Stimulated activated CD8-positive, alpha-beta memory T cell treated with anti-CD3 and anti-CD28 coated beads, Interleukin-12 subunit alpha, Interleukin-12 subunit beta, amount 100 ng/mL, for 4 hours (primary cell): ENCODE results near the gene DNAAF3.
A peak's percentile ranks its signal among the peaks of the same experiment; 100 is the strongest.

Experiments
- DNase-seq: peaks from one replicate; pipeline ENCODE4 v3.0.0-alpha.2; 2020; ENCODE audit warnings: low read depth

The DNAAF3 gene

DNA sequence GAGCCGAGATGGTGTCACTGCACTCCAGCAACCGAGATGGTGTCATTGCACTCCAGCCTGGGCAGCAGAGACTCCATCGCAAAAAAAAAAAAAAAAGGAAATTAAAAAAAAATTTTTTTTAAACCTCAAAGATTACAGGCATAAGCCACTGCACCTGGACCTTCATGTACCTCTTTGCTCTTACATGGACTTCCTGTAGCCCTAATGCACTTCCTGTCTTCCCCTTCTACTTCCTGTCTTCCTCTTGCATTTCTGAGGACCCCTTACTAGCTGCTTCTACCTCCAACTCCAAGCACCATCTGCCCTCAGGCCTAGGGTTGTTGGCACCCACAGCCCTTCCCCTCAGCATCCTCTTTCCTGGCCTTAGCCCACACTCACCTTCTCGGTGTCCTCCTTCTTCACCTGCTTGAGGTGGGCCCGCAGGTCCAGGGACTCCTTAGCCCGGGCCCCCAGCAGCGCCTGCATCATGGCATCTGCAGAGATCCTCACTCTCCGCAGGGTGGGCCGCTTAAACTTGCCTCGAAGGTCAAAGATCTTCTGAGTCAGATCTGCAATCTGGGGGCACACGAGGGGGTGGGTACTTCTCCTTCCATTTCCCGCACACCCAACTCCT lies 12.7 kb downstream of the DNAAF3 start:
- DNase-seq = no peak

DNA sequence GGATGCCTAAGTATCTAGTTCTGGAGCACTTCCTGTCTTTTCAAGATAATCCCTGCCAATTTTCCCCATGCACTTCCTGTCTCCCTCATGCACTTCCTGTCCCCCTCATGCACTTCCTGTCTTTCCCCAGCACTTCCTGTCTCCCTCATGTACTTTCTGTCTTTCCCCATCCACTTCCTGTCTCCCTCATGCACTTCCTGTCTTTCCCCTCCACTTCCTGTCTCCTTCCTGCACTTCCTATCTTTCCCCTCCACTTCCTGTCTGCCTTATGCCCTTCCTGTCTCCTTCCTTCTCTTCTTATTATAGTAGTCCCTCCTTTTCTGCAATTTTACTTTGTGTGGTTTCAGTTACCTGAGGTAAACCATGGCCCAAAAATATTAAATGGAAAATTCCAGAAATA lies 14.4 kb downstream of the DNAAF3 start:
- no peak for DNase-seq

DNA sequence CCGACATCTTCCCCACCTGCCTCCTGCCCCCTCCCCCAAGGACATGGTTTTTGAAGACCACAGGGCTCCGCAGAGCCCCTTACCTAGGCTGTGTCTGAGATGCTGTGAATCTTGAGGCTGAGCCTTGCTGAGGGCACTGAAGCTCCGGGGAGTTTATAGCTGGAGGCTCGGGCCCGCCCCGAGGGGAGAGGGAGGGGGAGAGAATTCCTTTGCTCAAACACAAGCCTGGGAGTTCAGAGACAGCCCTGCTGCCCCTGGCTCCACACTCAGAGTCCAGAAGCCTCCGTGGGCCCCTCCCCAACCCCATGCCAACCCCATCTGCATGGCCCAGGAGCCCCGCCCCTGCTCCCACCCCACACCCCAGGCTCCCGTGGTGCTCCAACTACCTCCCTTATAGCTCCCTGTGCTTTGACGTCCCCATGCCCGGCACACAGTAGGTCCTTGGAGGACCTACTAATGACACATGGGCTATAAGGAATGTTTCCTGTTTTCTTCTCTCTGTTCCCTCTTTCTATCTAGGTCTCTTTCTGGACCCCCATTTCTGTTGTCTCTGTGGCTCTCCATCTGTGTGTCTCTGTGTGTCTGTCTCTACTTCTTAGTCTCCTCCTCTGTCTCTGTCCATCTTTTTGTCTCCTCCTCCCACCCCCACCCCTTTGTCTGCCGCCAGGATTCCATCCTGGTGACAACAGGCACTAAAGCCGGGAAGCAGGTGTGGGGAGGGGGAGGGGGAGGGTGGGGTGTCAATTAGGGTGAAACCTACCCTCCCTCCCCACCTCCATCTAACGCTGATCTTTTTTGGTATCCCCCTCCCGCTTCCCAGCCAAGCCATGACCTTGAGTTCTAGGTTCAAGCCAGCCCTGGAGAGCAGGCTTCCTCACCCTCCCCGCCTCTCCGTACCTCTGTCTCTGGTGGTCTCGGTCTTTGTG lies 17.1 kb downstream of the DNAAF3 start, which contains the start of gene TNNT1:
TSS of gene TNNT1 (minus strand) at position 129 of the 926 bp plus-strand sequence. CDS start 2,049 bp downstream, outside the sequence.
- no peak for DNase-seq

DNA sequence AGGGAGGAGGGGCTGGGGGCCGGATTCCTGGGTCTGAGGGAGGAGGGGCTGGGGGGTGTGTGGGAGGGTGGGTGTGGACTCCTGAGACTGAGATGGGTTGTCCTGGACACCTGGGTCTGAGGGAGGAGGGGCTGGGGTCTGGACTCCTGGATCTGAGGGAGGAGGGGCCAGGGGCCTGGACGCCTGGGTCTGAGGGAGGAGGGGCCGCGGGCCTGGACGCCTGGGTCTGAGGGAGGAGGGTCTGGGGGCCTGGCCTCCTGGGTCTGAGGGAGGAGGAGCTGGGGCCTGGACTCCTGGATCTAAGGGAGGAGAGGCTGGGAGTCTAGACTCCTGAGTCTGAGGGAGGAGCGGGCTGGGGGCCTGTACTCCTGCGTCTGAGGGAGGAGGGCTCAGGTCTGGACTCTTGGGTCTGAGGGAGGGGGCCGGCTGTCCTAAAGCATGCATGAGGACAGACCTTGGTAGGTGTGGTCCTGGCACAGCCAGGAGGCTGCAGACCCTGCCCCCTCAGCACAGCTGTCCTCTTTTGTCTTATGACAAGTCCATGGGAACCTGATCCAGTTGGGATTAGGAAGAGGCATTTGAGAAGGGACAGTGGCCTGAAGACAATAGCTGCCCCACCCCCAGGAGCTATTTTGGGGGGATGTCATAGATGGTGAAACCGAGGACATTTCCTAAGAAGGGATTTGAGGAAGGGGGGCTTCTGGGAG lies 18.7 kb downstream of the DNAAF3 start:
- no peak for DNase-seq

DNA sequence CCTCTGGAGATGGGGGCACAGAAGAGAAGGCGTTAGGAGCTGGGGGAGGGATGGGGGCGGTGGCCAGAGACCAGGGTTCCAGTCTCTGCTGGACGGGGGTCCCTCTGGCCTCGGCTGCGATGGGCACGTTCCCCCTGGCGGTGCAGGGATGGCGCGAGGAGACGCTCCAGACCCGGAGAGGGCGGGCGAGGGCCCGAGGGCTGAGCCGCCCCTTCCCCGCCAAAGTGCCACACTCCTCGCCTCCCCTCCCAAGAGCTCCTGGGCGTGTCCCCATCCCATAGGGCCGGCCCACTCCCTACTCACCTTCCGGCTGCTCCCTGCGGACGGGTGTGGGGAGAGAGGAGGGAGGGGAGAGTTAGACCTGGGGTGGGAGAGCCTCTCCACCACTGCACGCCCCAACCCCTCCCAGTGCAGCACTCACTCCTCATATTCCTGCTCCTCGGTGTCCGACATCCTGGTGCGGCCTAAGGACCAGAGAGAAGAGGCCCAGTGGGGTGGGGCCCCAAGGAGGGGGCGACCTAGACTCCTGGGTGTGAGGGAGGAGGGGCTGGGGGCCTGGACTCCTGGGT lies 19.6 kb downstream of the DNAAF3 start:
- no peak for DNase-seq

DNA sequence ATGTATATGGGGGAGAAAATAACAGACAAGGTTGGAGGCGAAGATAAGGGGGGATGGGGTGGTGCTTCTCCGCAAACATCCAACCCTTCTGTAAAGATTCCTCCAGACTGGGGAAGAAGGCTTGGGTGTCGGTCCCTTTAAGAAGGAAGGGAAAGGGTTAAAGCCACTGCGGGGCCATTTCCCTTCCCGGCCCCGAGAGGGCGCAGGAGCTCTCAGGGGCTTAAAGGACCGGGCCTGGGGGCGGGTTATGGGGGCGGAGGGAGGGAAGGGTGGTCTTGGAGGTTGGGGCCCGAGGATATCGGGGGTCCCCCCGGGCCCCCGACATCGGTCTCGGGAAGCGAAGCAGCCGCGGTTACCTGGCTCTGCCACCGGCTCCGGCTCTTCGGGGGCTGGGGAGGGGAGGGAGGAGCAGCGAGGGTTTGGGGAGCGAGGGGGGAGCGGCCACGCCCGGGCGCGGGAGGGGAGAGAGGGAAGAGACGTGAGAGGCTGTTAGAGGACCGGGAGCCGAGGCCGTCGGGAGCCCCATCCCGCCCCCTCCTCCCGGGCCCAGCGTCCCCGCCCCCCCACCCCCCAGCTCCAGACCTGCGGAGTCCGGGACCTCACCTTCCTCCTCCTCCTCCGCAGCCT lies 20.2 kb downstream of the DNAAF3 start:
- DNase-seq = no peak

DNA sequence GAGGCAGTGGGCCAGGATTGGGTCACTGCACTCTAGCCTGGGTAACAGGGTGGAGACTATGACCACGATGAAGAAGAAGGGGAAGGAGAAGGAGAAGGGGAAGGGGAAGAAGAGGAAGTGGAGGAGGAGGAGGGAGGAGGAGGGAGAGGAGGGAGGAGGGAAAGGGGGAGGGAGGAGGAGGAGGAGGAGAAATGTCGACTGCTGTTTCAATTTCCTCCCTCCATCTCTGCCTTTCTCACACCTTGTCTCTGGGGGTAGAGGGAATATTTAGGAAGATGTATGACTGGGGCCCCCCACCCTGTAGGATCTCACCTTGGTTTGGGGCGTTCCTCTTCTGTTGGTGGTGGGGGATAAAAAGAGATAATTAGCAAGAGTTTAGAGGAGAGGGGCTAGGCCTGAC lies 21.2 kb downstream of the DNAAF3 start:
- no peak for DNase-seq

DNA sequence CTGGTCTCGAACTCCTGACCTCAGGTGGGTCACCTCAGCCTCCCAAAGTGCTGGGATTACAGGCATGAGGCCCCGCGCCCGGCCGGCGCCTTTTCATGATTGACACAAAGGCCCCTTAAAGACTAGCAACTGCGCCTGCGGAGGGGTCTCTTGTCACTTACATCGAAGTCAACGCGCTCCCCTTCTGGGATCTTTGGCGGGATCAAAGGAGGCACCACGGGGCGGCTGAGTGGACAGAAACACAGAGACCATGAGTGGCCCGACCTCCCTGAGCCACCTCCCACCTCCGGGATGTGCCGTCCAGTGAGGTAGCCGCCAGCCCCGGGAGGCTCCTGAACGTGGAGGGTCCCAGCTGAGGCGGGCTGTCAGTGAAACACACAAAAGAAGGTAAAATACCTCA lies 24.7 kb downstream of the DNAAF3 start:
- DNase-seq = no peak

DNA sequence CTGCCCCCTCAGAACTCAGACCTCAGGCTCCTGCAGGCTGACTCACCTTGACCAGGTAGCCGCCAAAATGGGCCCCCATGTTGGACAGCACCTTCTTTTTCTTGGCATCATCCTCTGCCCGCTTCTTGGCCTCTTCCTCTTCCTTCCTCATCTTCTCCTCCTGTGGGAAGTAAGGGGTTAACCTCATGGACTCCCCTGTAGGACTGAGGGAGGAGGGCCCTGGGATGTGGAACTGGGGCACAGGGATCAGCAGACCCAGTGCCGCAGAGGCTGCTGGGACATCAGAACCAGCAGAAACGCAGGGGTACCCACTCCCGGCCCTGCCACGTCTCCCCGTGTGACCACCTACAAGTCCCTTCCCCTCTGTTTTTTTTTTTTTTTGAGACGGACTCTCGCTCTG lies 28.5 kb downstream of the DNAAF3 start:
- DNase-seq = no peak

DNA sequence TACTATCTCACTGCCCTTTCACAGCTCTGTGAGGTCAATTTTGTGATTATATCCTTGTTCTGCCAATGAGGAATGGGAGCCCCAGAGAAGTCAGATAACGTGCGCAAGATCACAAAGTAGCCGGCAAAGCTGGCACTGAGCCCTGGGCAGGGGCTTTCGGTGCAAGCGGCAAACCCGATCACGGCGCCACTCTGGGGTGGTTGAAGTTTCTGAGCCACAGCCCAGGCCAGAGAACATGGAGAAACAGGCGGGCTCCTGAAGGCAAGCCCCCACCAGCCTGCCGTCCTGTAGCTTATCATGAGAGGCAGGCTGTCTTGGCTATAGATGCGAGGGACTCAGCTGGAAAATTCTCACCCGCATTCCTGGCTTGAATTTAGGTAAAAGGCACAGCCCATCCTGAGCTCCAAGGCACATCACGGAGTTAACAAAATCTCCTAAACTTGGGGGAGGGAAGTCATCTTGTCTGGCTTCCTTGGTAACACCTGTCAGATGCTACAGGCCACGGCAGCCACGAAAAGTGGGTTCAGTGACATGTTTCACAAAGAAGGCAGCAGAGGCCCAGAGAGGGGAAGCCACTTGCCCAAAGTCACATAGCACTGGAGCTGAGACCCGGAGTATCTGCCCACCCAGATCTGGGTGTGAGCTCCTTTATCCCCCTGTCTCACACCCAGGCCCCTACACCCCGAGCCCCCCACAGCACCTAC lies 29.9 kb downstream of the DNAAF3 start:
- no peak for DNase-seq

DNA sequence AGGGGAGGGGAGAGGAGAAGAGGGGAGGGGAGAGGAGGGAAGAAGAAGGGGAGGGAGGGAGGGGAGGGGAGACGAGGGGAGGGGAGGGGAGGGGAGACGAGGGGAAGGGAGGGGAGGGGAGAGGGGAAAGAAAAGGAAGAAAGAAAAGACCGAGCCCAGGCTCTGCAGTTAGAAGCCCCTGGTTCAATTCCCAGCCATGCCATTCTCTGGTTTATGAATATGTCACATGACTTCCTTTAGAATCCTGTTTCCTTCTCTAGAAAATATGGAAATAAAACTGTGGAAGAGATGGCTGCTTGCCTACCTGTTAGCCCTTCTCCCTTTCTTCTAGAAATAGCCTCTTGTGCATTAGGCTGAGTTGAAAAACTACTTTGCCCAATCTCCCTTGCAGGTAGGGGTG lies 31.7 kb downstream of the DNAAF3 start:
- DNase-seq = no peak

DNA sequence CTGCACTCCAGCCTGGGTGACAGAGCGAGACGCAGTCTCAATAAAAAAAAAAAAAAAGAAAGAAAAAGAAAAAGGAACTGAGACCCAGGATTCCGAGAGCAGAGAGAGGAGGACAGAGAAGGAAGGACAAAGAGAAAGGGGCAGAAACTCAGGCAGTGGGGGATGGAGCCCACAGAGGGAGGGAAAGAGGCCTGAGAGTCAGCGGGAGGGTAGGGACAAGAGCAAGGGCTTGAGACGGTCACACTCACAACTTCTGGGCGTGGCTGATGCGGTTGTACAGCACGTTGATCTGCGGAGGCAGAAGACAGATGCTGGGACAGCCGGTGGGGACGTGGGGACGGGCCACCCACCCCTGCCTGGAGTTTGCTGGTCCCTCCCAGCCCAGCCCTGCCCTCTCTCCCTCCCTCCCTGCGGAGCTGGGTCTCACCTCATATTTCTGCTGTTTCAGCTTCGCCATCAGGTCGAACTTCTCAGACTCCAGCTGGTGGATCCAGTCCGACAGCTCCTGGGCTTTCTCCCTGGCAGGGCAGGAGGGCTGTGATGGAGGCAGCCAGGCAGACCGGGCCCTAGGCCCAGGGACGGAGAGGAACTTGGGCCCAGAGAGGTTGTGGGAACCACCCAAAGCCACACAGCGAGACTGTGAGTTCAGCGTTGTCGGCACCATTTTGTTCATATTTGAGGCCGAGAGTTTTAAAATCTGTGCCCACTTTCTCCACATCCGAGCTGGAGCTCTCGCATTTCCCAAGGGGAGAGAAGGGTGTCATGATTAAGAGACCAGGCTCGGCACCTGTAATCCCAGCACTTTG lies 32.6 kb downstream of the DNAAF3 start:
- no peak for DNase-seq

DNA sequence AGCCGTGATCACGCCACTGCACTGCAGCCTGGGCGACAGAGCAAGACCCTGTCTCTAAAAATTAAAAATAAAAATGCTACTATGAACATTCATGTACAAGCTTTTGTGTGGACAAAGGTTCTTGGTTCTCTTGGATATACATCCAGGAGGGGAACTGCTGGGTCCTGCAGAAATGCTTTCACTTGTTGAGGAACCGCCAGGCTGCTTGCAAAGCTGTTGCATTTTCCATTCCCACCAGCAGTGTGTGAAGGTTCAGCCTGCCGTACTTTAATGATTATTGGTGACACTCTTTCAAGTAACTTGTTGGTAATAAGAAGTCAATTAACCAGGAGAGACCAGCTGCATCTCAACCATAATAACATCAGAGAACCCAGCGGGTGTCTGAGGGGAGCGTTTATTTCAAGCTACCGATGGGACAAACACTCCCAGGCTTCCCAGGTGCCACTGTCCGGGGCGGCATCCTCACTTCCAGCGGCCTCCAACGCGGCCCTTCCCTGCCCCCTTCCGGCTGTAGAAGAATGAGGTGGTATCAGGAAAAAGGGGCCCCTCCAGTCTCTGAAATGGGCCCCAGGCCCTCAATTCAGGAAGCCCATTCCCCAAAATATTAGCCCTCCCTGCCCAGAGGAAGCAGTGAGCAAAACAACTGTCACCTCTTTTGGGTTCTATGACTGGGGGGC lies 33.8 kb downstream of the DNAAF3 start:
- no peak for DNase-seq

DNA sequence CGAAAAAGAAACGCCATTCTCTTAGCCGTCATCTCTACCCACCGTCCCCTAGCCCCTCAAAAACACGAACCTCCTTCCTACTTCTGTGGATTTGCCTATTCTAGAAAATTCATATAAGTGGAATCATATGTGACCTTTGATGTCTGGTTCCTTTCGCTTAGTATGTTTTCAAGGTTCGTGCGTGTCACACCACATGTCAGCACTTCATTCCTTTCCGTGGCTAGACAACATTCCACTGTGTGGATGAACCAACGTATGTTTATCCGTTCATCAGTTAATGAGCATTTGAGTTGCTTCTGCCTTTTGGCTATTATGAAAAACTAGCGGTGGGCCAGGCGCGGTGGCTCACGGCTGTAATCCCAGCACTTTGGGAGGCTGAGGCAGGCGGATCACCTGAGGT lies 35.0 kb downstream of the DNAAF3 start:
- no peak for DNase-seq

DNA sequence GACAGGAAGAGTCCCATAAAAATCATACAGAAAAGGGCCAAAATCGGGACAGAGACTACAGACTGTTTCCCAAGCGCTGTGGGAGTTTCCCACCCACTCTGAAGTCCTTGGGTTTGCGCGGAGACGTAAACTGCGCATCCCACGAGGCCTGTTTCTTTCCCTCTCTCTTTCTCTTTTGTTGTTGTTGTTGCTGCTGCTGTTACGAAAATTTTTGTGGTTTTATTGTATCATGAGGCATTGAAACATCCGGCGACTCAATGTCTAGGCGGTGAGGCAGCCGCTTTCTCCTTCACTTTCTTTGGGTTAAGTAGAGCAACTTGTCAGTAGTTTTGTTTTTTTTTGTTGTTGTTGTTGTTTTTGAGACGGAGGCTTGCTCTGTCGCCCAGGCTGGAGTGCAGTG lies 47.4 kb downstream of the DNAAF3 start:
- DNase-seq = no peak

DNA sequence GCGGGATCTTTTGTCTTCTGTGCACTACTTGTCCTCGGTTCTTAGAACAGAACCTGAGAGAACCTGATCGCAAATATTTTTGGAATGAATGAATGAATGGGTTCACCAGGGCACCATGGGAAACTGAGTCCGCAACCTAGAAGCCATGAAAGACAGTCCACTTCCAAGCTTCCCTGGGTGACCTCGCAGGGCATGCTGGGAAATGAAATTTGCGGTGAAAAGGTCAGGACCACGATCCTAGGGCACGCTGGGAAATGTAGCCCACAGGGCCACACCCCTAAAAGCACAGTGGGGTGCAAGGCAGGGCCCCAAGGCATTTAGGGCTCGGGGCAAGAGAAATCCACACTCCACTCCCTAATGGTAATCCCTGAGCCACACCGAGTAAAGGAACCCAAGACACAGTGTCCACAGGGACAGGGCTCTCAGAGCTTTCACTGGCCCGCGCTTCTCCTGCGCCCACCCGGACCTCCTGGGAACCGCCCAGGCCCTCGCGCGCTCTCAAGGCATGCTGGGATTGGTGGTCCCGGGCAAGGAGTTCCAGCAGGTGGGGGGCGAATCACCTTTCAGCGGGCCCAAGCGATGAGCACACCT lies 47.9 kb downstream of the DNAAF3 start:
- no peak for DNase-seq

DNA sequence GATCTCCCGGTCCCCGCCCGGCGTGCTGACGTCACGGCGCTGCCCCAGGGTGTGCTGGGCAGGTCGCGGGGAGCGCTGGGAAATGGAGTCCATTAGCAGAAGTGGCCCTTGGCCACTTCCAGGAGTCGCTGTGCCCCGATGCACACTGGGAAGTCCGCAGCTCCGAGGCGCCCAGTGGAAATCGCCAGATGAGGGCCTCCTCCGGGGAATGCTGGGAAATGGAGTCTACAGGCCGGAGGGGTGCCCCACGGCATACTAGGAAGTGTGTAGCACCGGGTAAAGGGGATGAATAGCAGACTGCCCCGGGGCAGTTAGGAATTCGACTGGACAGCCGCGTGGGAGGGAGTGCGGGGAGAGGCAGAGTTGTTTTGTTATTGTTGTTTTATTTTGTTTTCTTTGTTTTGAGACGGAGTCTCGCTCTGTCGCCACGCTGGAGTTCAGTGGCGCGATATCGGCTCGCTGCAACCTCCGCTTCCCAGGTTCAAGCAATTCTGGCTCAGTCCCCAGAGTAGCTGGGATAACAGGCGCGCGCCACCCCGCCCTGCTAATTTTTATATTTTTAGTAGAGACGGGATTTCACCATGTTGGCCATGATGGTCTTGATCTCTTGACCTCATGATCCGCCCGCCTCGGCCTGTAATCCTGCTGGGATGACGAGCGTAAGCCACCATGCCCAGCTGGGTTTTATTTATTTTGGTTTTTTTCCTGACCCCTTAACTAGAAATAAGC lies 48.6 kb downstream of the DNAAF3 start:
- DNase-seq = peak; percentile 98

DNA sequence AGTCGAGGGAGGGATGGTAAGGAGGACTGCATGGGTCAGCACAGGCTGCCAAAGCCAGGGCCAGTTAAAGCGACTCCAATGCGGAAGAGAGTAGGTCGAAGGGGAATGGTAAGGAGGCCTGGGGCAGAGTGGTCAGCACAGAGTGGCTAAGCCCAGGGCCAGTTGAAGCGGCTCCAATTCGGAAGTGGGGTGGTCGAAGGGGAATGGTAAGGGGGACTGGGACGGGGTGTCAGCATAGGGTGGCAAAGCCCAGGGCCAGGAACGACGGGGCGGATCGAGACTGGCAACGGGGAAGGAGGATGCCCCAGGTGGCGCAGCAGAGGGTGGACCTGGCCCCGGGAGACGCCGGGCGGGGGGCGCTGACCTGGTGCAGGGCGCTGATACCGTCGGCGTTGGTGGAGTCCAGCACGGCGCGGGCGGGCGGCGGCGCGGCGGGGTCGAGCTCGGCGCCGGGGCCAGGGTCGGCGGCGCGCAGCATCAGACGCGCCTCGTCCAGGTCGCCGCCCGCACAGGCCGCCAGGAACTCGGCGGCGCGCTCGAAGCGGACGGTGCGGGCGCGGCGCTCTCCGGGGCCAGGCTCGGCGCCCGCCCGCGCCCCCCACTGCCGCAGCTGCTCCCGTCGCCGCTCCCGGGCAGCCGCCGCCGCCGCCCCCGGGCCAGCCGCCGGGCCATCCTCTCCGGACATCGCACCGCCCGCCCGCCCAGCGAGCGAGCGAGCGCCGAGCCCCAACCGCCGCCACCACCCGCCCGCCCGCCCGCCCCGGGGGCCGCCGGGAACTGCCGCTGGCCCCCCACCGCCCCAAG lies 49.4 kb downstream of the DNAAF3 start, which contains the start of gene PPP1R12C:
TSS of gene PPP1R12C (minus strand) at position 779 of the 804 bp plus-strand sequence. CDS start at position 685, 94 bp downstream.
- DNase-seq = no peak
